ENCODE data around the gene STXBP6.

DNA sequence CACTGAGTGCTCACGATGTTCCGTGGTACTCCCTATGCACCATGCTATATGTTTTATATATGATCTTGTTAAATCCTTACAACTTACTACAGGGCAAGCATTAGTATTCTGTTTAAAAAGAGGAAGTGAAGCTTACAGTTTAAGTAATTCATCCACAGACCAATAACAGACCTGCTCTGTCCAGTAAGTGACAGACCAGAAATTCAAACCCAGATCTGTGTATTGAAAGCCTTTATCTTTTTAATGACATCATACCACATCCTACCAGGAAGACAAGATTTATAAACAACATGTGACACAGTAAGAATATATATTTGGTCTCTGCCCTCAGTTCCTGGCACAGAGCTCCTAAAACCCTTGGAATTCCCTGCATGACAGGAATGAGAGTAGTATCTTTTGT lies 206.5 kb downstream of the STXBP6 start:
- TF ChIP-seq, protein P1, sequence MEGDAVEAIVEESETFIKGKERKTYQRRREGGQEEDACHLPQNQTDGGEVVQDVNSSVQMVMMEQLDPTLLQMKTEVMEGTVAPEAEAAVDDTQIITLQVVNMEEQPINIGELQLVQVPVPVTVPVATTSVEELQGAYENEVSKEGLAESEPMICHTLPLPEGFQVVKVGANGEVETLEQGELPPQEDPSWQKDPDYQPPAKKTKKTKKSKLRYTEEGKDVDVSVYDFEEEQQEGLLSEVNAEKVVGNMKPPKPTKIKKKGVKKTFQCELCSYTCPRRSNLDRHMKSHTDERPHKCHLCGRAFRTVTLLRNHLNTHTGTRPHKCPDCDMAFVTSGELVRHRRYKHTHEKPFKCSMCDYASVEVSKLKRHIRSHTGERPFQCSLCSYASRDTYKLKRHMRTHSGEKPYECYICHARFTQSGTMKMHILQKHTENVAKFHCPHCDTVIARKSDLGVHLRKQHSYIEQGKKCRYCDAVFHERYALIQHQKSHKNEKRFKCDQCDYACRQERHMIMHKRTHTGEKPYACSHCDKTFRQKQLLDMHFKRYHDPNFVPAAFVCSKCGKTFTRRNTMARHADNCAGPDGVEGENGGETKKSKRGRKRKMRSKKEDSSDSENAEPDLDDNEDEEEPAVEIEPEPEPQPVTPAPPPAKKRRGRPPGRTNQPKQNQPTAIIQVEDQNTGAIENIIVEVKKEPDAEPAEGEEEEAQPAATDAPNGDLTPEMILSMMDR (IDR thresholded peaks at IDR 0.05; ENCODE audit: low read depth, low read length, poor library complexity, severe bottlenecking), result no peak
- TF ChIP-seq EZH2phosphoT487 (IDR thresholded peaks at IDR 0.05; ENCODE audit: borderline replicate concordance, low read length), result no peak
